WTC11 (cell line): Measurements from ENCODE around the gene BMPR1B. TPM values are rescaled to one million over a fixed set of nuclear protein-coding genes. Genes with fewer than 3 reads are reported as not detected.

Experiments
- ATAC-seq: fragments of 200-7000 bp; cut with Tn5 transposase; 2 replicates; pipeline ENCODE4 v1.10.0; 2021; ENCODE audit warnings: mild to moderate bottlenecking, moderate library complexity
- CTCF ChIA-PET: fragments of 300-600 bp; sonication (Branson Sonifier 250); formaldehyde crosslinking; loops from one replicate; lab custom pipeline; 2021; ENCODE audit warnings: antibody characterized with exemption; lab: Charles Lee
- POLR2A ChIA-PET: fragments of 350-600 bp; sonication (Branson Sonifier 250); formaldehyde crosslinking; loops from one replicate; lab custom pipeline; 2021; ENCODE audit warnings: antibody characterized with exemption; lab: Charles Lee
- DNase-seq: peaks from one replicate; pipeline ENCODE4 v3.0.0; 2021; ENCODE audit warnings: low spot score
- H3K27ac Mint-ChIP-seq: 2 replicates; pipeline ENCODE4 v1.8.0; 2021; ENCODE audit warnings: mixed read lengths
- H3K27me3 Mint-ChIP-seq: 2 replicates; pipeline ENCODE4 v1.8.0; 2021; ENCODE audit warnings: low read depth, mild to moderate bottlenecking, moderate library complexity, mixed read lengths
- H3K36me3 Mint-ChIP-seq: 2 replicates; pipeline ENCODE4 v1.8.0; 2021; ENCODE audit warnings: mixed read lengths
- H3K4me1 Mint-ChIP-seq: 2 replicates; pipeline ENCODE4 v1.8.0; 2022; ENCODE audit warnings: mixed read lengths
- H3K4me3 Mint-ChIP-seq: 2 replicates; pipeline ENCODE4 v1.8.0; 2021; ENCODE audit warnings: mild to moderate bottlenecking, moderate library complexity, mixed read lengths
- H3K9me3 Mint-ChIP-seq: 2 replicates; pipeline ENCODE4 v1.8.0; 2021; ENCODE audit warnings: mixed read lengths
- CBFB ChIP-seq: sonication (generic); formaldehyde crosslinking; IDR thresholded peaks from 2 replicates; pipeline ENCODE4 v1.8.1; 2022; ENCODE audit warnings: mild to moderate bottlenecking, low read depth, missing genetic modification reagents
- EMX1 ChIP-seq: fragments of 250-450 bp; sonication (Bioruptor Pico); IDR thresholded peaks from 2 replicates; pipeline ENCODE4 v1.8.0; 2021; ENCODE audit warnings: mild to moderate bottlenecking
- FOXP1 ChIP-seq: sonication (generic); formaldehyde crosslinking; IDR thresholded peaks from 2 replicates; pipeline ENCODE4 v1.8.0; 2022; ENCODE audit warnings: missing genetic modification reagents, mild to moderate bottlenecking, moderate library complexity, borderline replicate concordance
- FOXP4 ChIP-seq: sonication (generic); formaldehyde crosslinking; IDR thresholded peaks from 2 replicates; pipeline ENCODE4 v1.8.0; 2022; ENCODE audit warnings: mild to moderate bottlenecking, missing genetic modification reagents
- HMGA2 ChIP-seq: fragments of 250-450 bp; sonication (Bioruptor Pico); IDR thresholded peaks from 2 replicates; pipeline ENCODE4 v1.4.0; 2021; ENCODE audit warnings: mild to moderate bottlenecking, moderate library complexity
- HMGXB4 ChIP-seq: sonication (generic); formaldehyde crosslinking; IDR thresholded peaks from 2 replicates; pipeline ENCODE4 v1.8.1; 2023; ENCODE audit warnings: mild to moderate bottlenecking, moderate library complexity, missing genetic modification reagents
- JAZF1 ChIP-seq: fragments of 250-450 bp; sonication (Bioruptor Pico); IDR thresholded peaks from 2 replicates; pipeline ENCODE4 v1.9.0; 2021; ENCODE audit warnings: moderate library complexity, mild to moderate bottlenecking, inconsistent platforms
- MAX ChIP-seq: sonication (generic); formaldehyde crosslinking; IDR thresholded peaks from 2 replicates; pipeline ENCODE4 v1.8.0; 2022; ENCODE audit warnings: mild to moderate bottlenecking, missing genetic modification reagents
- NFYB ChIP-seq: sonication (generic); formaldehyde crosslinking; conservative IDR thresholded peaks from 2 replicates; pipeline ENCODE4 v1.8.0; 2022; ENCODE audit warnings: low read depth, missing genetic modification reagents
- NR2C2 ChIP-seq: sonication (generic); formaldehyde crosslinking; IDR thresholded peaks from 2 replicates; pipeline ENCODE4 v1.8.0; 2022; ENCODE audit warnings: mild to moderate bottlenecking, missing genetic modification reagents
- PRDM15 ChIP-seq: sonication (generic); formaldehyde crosslinking; IDR thresholded peaks from 2 replicates; pipeline ENCODE4 v1.8.0; 2022; ENCODE audit warnings: missing genetic modification reagents
- TCF7 ChIP-seq: sonication (generic); formaldehyde crosslinking; IDR thresholded peaks from 2 replicates; pipeline ENCODE4 v1.8.0; 2022; ENCODE audit warnings: mild to moderate bottlenecking, low read depth, missing genetic modification reagents, moderate library complexity
- TEAD1 ChIP-seq: sonication (generic); formaldehyde crosslinking; IDR thresholded peaks from 2 replicates; pipeline ENCODE4 v1.8.0; 2022; ENCODE audit warnings: mild to moderate bottlenecking, missing genetic modification reagents
- USF1 ChIP-seq: sonication (generic); formaldehyde crosslinking; IDR thresholded peaks from 2 replicates; pipeline ENCODE4 v1.8.0; 2022; ENCODE audit warnings: mild to moderate bottlenecking, missing genetic modification reagents
- ZMAT4 ChIP-seq: fragments of 250-450 bp; sonication (Bioruptor Pico); IDR thresholded peaks from 2 replicates; pipeline ENCODE4 v1.9.0; 2021; ENCODE audit warnings: mild to moderate bottlenecking
- ZNF396 ChIP-seq: fragments of 250-450 bp; sonication (Bioruptor Pico); IDR thresholded peaks from 2 replicates; pipeline ENCODE4 v1.8.0; 2021; ENCODE audit warnings: mild to moderate bottlenecking, moderate library complexity, borderline replicate concordance
- total RNA-seq: library from RNA; stranded (reverse); gene quantifications from 3 replicates; pipeline ENCODE4 v1.2.3, GENCODE V29; 2021
- TF ChIP-seq, protein P1 (sequence below): sonication (generic); formaldehyde crosslinking; IDR thresholded peaks from 2 replicates; pipeline ENCODE4 v1.8.1; 2022; ENCODE audit warnings: low read depth, missing genetic modification reagents, borderline replicate concordance
- TF ChIP-seq, protein P2 (sequence below): sonication (generic); formaldehyde crosslinking; conservative IDR thresholded peaks from 2 replicates; pipeline ENCODE4 v1.8.1; 2022; ENCODE audit warnings: mild to moderate bottlenecking, missing genetic modification reagents
- TF ChIP-seq, protein P3 (sequence below): fragments of 250-450 bp; sonication (Bioruptor Pico); conservative IDR thresholded peaks from 2 replicates; pipeline ENCODE4 v1.9.0; 2021; ENCODE audit warnings: mild to moderate bottlenecking
- TF ChIP-seq, protein P4 (sequence below): sonication (generic); formaldehyde crosslinking; IDR thresholded peaks from 2 replicates; pipeline ENCODE4 v1.8.1; 2022; ENCODE audit warnings: low read depth, mild to moderate bottlenecking, moderate library complexity, missing genetic modification reagents, borderline replicate concordance

BMPR1B gene
- total RNA-seq, 1 experiment from 2014 or later, result 0.77 TPM

DNA sequence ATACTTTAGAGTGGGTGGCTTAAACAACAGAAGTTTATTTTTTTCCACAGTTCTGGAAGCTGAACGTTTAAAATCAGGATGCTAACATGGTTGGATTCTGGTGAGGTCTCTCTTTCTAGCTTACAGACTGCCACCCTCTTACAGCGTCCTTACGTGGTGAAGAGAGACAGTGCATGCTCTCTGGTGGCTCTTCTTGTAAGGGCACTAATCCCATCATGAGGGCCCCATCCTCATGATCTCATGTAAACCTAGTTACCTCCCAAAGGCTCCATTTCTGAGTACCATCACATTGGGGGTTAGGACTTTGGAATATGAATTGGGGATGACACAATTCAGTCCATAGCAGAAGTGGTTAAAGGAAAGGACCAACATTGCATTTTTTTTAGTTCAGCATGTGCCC, 132.8 kb downstream of the BMPR1B start:
- Mint-ChIP-seq H3K27ac (no peak overlapping the region), H3K9me3 (peaks cover 9% of the 10 kb centered on the region), H3K27me3 (no peaks in the 10 kb centered on the region), H3K4me3 (no peak overlapping the region), H3K4me1 (peaks cover 50% of the 10 kb centered on the region), H3K36me3 (peaks cover 6% of the 10 kb centered on the region; the same call in 1 of the 2 replicates)
- POLR2A ChIA-PET, result no interaction called here
- ATAC-seq (no peak), DNase-seq (no peak)
- no peak for TF ChIP-seq EMX1
- TF ChIP-seq FOXP1 (CRISPR knock-in tag), result no peak
- no peak for TF ChIP-seq HMGXB4 (CRISPR knock-in tag)
- CTCF ChIA-PET, result no interaction called here

GRCh38 chr4:94892051-94892450, 134.3 kb downstream of the BMPR1B start:
- Mint-ChIP-seq H3K4me1 (peaks cover 48% of the 10 kb centered on the region), H3K9me3 (peaks cover 9% of the 10 kb centered on the region), H3K4me3 (no peak overlapping the region), H3K27ac (no peak overlapping the region), H3K36me3 (peaks cover 6% of the 10 kb centered on the region; the same call in 1 of the 2 replicates), H3K27me3 (no peaks in the 10 kb centered on the region)
- ChIA-PET POLR2A (no interaction called here), CTCF (interaction anchor here (0.6 kb wide), 1 partner anchor 61 kb away, joined by 3 read pairs; no protein-coding TSS in a partner anchor)
- DNase-seq (no peak), ATAC-seq (no peak)
- TF ChIP-seq PRDM15 (CRISPR knock-in tag), result no peak
- no peak for TF ChIP-seq HMGA2 (CRISPR knock-in tag)
- no peak for TF ChIP-seq TCF7 (CRISPR knock-in tag)
- TF ChIP-seq TEAD1, result no peak
- TF ChIP-seq ZNF396 (CRISPR knock-in tag), result no peak
- no peak for TF ChIP-seq MAX (CRISPR knock-in tag)
- TF ChIP-seq, protein P1, sequence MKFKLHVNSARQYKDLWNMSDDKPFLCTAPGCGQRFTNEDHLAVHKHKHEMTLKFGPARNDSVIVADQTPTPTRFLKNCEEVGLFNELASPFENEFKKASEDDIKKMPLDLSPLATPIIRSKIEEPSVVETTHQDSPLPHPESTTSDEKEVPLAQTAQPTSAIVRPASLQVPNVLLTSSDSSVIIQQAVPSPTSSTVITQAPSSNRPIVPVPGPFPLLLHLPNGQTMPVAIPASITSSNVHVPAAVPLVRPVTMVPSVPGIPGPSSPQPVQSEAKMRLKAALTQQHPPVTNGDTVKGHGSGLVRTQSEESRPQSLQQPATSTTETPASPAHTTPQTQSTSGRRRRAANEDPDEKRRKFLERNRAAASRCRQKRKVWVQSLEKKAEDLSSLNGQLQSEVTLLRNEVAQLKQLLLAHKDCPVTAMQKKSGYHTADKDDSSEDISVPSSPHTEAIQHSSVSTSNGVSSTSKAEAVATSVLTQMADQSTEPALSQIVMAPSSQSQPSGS (CRISPR knock-in tag), result no peak
- no peak for TF ChIP-seq CBFB (CRISPR knock-in tag)
- TF ChIP-seq FOXP4 (CRISPR knock-in tag), result no peak
- TF ChIP-seq NFYB (CRISPR knock-in tag), result no peak
- TF ChIP-seq, protein P2, sequence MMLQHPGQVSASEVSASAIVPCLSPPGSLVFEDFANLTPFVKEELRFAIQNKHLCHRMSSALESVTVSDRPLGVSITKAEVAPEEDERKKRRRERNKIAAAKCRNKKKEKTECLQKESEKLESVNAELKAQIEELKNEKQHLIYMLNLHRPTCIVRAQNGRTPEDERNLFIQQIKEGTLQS, result no peak
- TF ChIP-seq EMX1, result no peak
- TF ChIP-seq JAZF1, result no peak
- no peak for TF ChIP-seq USF1 (CRISPR knock-in tag)
- TF ChIP-seq, protein P3, sequence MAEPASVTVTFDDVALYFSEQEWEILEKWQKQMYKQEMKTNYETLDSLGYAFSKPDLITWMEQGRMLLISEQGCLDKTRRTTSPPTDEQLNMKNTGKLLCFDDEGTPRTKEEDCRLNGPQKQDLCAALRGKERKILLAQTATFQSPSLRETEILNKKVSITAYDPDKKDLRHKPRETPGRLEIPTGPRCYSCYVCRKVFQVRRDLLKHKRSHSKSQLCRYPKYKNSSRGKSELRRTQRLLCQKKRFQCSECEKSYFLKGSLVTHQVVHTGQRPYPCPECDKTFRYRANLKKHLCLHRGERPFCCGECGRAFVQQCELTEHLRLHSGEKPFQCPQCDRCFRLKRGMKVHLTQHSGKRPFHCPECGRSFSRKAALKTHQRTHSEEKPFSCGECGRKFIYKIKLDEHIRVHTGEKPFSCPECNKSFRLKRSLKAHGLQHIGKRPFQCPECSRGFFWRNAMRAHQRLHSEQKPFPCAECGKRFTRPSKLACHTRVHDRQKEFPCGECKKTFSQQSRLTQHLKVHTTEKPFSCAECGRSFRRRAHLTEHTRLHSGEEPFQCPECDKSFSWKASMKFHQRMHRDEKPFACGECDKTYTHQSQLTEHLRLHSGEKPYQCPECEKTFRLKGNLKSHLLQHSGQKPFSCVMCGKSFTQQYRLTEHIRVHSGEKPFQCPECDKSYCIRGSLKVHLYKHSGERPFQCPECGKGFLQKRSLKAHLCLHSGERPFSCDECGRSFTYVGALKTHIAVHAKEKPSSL (CRISPR knock-in tag), result no peak
- no peak for TF ChIP-seq ZMAT4 (CRISPR knock-in tag)
- no peak for TF ChIP-seq NR2C2 (CRISPR knock-in tag)
- TF ChIP-seq, protein P4, sequence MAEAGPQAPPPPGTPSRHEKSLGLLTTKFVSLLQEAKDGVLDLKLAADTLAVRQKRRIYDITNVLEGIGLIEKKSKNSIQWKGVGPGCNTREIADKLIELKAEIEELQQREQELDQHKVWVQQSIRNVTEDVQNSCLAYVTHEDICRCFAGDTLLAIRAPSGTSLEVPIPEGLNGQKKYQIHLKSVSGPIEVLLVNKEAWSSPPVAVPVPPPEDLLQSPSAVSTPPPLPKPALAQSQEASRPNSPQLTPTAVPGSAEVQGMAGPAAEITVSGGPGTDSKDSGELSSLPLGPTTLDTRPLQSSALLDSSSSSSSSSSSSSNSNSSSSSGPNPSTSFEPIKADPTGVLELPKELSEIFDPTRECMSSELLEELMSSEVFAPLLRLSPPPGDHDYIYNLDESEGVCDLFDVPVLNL (CRISPR knock-in tag), result no peak
